Measurements from ENCODE around the gene KCNK5.

The KCNK5 gene

GRCh38 chr6:39256294-39256940, 27.1 kb upstream of the KCNK5 start:
- DNase-seq (ENCODE audit: low spot score) (no peak), ATAC-seq (ENCODE audit: low read depth) (no peak)
- Histone ChIP-seq H3K9me3 (ENCODE audit: severe bottlenecking) (no peaks in the 10 kb centered on the region), H3K4me1 (ENCODE audit: insufficient read depth, poor library complexity, severe bottlenecking) (no peaks in the 10 kb centered on the region), H3K36me3 (ENCODE audit: low read depth) (no peaks in the 10 kb centered on the region), H3K27ac (ENCODE audit: poor library complexity, severe bottlenecking) (no peak overlapping the region), H3K4me3 (ENCODE audit: severe bottlenecking) (no peak overlapping the region), H3K27me3 (ENCODE audit: insufficient read depth, poor library complexity, severe bottlenecking) (no peaks in the 10 kb centered on the region)
- TF ChIP-seq CTCF (IDR thresholded peaks at IDR 0.05; ENCODE audit: poor library complexity, severe bottlenecking) = no peak

GRCh38 chr6:39254999-39255535, 25.8 kb upstream of the KCNK5 start:
- Histone ChIP-seq H3K27me3 (ENCODE audit: insufficient read depth, poor library complexity, severe bottlenecking) (no peaks in the 10 kb centered on the region), H3K4me3 (ENCODE audit: severe bottlenecking) (no peak overlapping the region), H3K9me3 (ENCODE audit: severe bottlenecking) (no peaks in the 10 kb centered on the region), H3K4me1 (ENCODE audit: insufficient read depth, poor library complexity, severe bottlenecking) (no peaks in the 10 kb centered on the region), H3K36me3 (ENCODE audit: low read depth) (no peaks in the 10 kb centered on the region), H3K27ac (ENCODE audit: poor library complexity, severe bottlenecking) (no peak overlapping the region)
- ATAC-seq (ENCODE audit: low read depth) (no peak), DNase-seq (ENCODE audit: low spot score) (no peak)
- TF ChIP-seq CTCF (IDR thresholded peaks at IDR 0.05; ENCODE audit: poor library complexity, severe bottlenecking) = no peak

GRCh38 chr6:39251406-39251805, 22.1 kb upstream of the KCNK5 start:
- Histone ChIP-seq H3K27ac (ENCODE audit: poor library complexity, severe bottlenecking) (no peak overlapping the region), H3K36me3 (ENCODE audit: low read depth) (no peaks in the 10 kb centered on the region), H3K4me1 (ENCODE audit: insufficient read depth, poor library complexity, severe bottlenecking) (no peaks in the 10 kb centered on the region), H3K27me3 (ENCODE audit: insufficient read depth, poor library complexity, severe bottlenecking) (no peaks in the 10 kb centered on the region), H3K4me3 (ENCODE audit: severe bottlenecking) (no peak overlapping the region), H3K9me3 (ENCODE audit: severe bottlenecking) (no peaks in the 10 kb centered on the region)
- no peak for TF ChIP-seq CTCF (IDR thresholded peaks at IDR 0.05; ENCODE audit: poor library complexity, severe bottlenecking)
- ATAC-seq (ENCODE audit: low read depth) (no peak), DNase-seq (ENCODE audit: low spot score) (no peak)

GRCh38 chr6:39250507-39250906, 21.2 kb upstream of the KCNK5 start:
- Histone ChIP-seq H3K9me3 (ENCODE audit: severe bottlenecking) (no peaks in the 10 kb centered on the region), H3K4me1 (ENCODE audit: insufficient read depth, poor library complexity, severe bottlenecking) (no peaks in the 10 kb centered on the region), H3K27ac (ENCODE audit: poor library complexity, severe bottlenecking) (no peak overlapping the region), H3K36me3 (ENCODE audit: low read depth) (no peaks in the 10 kb centered on the region), H3K27me3 (ENCODE audit: insufficient read depth, poor library complexity, severe bottlenecking) (no peaks in the 10 kb centered on the region), H3K4me3 (ENCODE audit: severe bottlenecking) (no peak overlapping the region)
- ATAC-seq (ENCODE audit: low read depth) (no peak), DNase-seq (ENCODE audit: low spot score) (no peak)
- no peak for TF ChIP-seq CTCF (IDR thresholded peaks at IDR 0.05; ENCODE audit: poor library complexity, severe bottlenecking)

GRCh38 chr6:39249278-39249677, 20.0 kb upstream of the KCNK5 start:
- Histone ChIP-seq H3K27me3 (ENCODE audit: insufficient read depth, poor library complexity, severe bottlenecking) (no peaks in the 10 kb centered on the region), H3K4me3 (ENCODE audit: severe bottlenecking) (no peak overlapping the region), H3K27ac (ENCODE audit: poor library complexity, severe bottlenecking) (no peak overlapping the region), H3K36me3 (ENCODE audit: low read depth) (no peaks in the 10 kb centered on the region), H3K9me3 (ENCODE audit: severe bottlenecking) (no peaks in the 10 kb centered on the region), H3K4me1 (ENCODE audit: insufficient read depth, poor library complexity, severe bottlenecking) (no peaks in the 10 kb centered on the region)
- no peak for ATAC-seq (ENCODE audit: low read depth)
- TF ChIP-seq CTCF (IDR thresholded peaks at IDR 0.05; ENCODE audit: poor library complexity, severe bottlenecking) = no peak
- DNase-seq (ENCODE audit: low spot score) = no peak

Measured in RWPE2 (cell line).